Transverse colon (tissue), 4 donors: Measurements from ENCODE around the gene RNPS1. TPM values are rescaled to one million over a fixed set of nuclear protein-coding genes. Genes with fewer than 3 reads are reported as not detected.
"Not testable (repeated sequence)": the region's sequence is repeated elsewhere in the genome, so short reads cannot be mapped to it uniquely, and the experiment has no call there.

Experiments used
- DNase-seq: peaks from one replicate; pipeline ENCODE4 v3.0.0-alpha.2; 2019
- H3K27ac ChIP-seq, 4 donors: fragments of 200-600 bp; sonication (generic); 2 replicates each; pipeline ENCODE4 v1.5.1; 2016 to 2018; ENCODE audit warnings: inconsistent platforms in 4 of 4
- H3K27me3 ChIP-seq: fragments of 200-600 bp; sonication (generic); 2 replicates; pipeline ENCODE4 v1.5.1; 2017; ENCODE audit warnings: inconsistent platforms
- H3K36me3 ChIP-seq, 4 donors: fragments of 200-600 bp; sonication (generic); 2 replicates each; pipeline ENCODE4 v1.5.1; 2017 to 2019; ENCODE audit warnings: inconsistent platforms in 4 of 4
- H3K4me1 ChIP-seq, 4 donors: fragments of 200-600 bp; sonication (generic); 2 replicates each; pipeline ENCODE4 v1.5.1; 2017 to 2020; ENCODE audit warnings: inconsistent platforms in 4 of 4
- H3K4me3 ChIP-seq, 4 donors: fragments of 200-600 bp; sonication (generic); 1 replicate in 1 of 4; 2 replicates in 3 of 4; pipeline versions ENCODE4 v1.5.1 to v1.6.1; 2017 to 2019; ENCODE audit warnings: inconsistent platforms in 4 of 4
- H3K9me3 ChIP-seq, 2 donors: fragments of 200-600 bp; sonication (generic); 2 replicates each; pipeline ENCODE4 v1.5.1; 2017 to 2019; ENCODE audit warnings: inconsistent platforms in 2 of 2
- CTCF ChIP-seq, 5 experiments: fragments of 200-600 bp in 3 of 5; fragments of 450-650 bp in 2 of 5; sonication (generic) in 3 of 5; IDR thresholded peaks; 1 replicate in 2 of 5; 2 replicates in 3 of 5; pipeline ENCODE4 v1.5.1; 2016 to 2017; ENCODE audit warnings: antibody characterized with exemption in 5 of 5, inconsistent platforms in 3 of 5, mild to moderate bottlenecking in 2 of 5, moderate library complexity in 1 of 5
- EP300 ChIP-seq: sonication (generic); formaldehyde crosslinking; IDR thresholded peaks from one replicate; pipeline ENCODE4 v1.6.1; 2017; ENCODE audit warnings: antibody characterized with exemption, low read depth
- POLR2A ChIP-seq: fragments of 450-650 bp; IDR thresholded peaks from one replicate; pipeline ENCODE4 v1.6.1; 2016; ENCODE audit warnings: antibody characterized with exemption, mild to moderate bottlenecking, moderate library complexity
- POLR2AphosphoS5 ChIP-seq, 3 donors: sonication (generic); formaldehyde crosslinking; IDR thresholded peaks; one replicate each; pipeline ENCODE4 v1.6.1; 2016; ENCODE audit warnings: antibody characterized with exemption in 3 of 3
- WGBS, 2 donors: methylation state at CpG; one replicate each; pipeline ENCODE4 v1.1.5; 2018; ENCODE audit warnings: low coverage in 1 of 2; 5-methylcytosine and 5-hydroxymethylcytosine counted together
- in situ Hi-C, 4 donors: fragments of 200-750 bp; cut with MboI; loops; one replicate each; pipeline versions ENCODE4 v1.15.0 to v1.15.1; 2017; ENCODE audit warnings: low sequenced_read_pairs in 3 of 4, low pct_ligation_motif_present in 1 of 4, low pct_unique_long_range_greater_than_20kb in 1 of 4
- intact Hi-C: fragments of 100-400 bp; cut with DNase I; formaldehyde crosslinking; loops from one replicate; pipeline ENCODE4 v1.15.1; 2023; ENCODE audit warnings: low total_unique reads
- total RNA-seq, 4 donors: library from RNA; depleted of rRNA; stranded (reverse); fragments of >200 nt; gene quantifications; one replicate each; pipeline ENCODE4 v1.1.0, GENCODE V29; 2016

The RNPS1 gene
- total RNA-seq, 4 donors from 2014 or later = 110 to 153 (median 126) TPM

- Histone ChIP-seq H3K4me1 (peaks cover 4 to 21% (median 14%) of the 10 kb centered on the region in 4 donors), H3K36me3 (peaks cover 0 to 55% (median 22%) of the 10 kb centered on the region in 4 donors)
- H3K4me3 ChIP-seq, in situ Hi-C loops, H3K27ac ChIP-seq, intact Hi-C loops, H3K9me3 ChIP-seq, DNase-seq, H3K27me3 ChIP-seq: not testable (repeated sequence)
- WGBS, 2 donors = 83 to 92% methylated on average over 8 to 14 of the region's 14 CpGs
Measured at GRCh38 chr16:2263026-2263425, 4.9 kb downstream of the RNPS1 start.

DNA sequence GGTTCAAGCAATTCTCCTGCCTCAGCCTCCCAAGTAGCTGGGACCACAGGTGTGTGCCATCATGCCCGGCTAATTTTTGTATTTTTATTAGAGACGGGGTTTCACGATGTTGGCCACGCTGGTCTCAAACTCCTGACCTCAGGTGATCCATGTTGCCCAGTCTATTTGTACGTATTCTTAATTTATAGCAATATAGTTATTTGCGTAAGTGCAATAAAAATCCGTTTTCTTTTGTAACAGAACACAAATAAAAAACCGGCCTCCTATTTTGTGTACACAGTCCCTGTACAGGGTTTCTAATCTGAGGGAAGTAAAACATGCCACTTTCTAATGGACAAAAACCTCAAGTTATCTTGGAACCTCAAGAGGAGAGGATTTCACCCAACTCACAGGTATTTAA, 7.7 kb downstream of the RNPS1 start:
- 75 to 84% methylated on average over 8 of the region's 8 CpGs for WGBS, 2 donors
- DNase-seq = no peak
- TF ChIP-seq POLR2AphosphoS5 (IDR thresholded peaks at IDR 0.05) (no peak), EP300 (no peak), CTCF (IDR thresholded peaks at IDR 0.05) (no peak), POLR2A (no peak)
- Histone ChIP-seq H3K4me3 (no peak overlapping the region), H3K27me3 (no peaks in the 10 kb centered on the region), H3K4me1 (peaks cover 0 to 5% (median 4%) of the 10 kb centered on the region in 4 donors), H3K36me3 (peaks cover 0 to 82% (median 35%) of the 10 kb centered on the region in 4 donors), H3K27ac (no peak overlapping the region), H3K9me3 (no peaks in the 10 kb centered on the region)
- in situ Hi-C loops = no loop called here
- intact Hi-C loops = no loop called here

DNA sequence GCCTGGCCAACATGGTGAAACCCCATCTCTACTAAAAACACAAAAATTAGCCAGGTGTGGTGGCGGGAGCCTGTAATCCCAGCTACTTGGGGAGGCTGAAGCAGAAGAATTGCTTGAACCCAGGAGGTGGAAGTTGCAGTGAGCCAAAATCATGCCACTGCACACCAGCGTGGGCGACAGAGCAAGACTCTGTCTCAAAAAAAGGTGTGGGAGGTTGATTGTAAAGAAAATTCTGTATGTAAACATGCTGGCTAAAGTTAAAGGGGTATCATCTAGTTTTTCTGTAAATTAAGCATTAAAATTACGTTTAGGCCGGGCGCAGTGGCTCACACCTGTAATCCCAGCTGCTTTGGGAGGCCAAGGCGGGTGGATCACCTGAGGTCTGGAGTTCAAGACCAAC, 9.4 kb downstream of the RNPS1 start:
- in situ Hi-C loops = not testable (repeated sequence)
- WGBS, 2 donors = 86 to 92% methylated on average over 4 to 7 of the region's 7 CpGs

DNA sequence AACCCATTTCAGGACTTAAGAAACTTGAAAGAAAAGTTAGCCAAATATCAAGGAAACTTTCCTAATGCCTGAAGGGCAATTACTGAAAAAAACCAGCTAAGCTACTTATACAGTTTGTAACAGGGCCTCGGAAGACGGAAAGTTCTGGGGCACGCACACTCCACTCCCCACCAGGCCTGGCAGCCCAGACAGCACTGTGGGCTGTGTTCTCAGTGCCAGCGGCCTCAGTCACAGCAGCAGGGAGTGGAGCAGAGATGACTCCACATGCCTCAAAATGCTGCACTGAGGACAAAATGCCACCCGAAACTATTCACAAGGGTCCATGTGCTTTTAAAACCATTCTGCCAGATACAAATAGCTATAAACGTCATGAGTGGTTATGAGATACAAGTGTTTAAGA, 10.2 kb downstream of the RNPS1 start:
- in situ Hi-C loops = no loop called here
- intact Hi-C loops = no loop called here

More for the DNA sequence above, 9.4 kb downstream of the RNPS1 start:
- intact Hi-C loops, H3K4me1 ChIP-seq, H3K27ac ChIP-seq, H3K4me3 ChIP-seq, DNase-seq, H3K9me3 ChIP-seq, H3K27me3 ChIP-seq: not testable (repeated sequence)
- peaks cover 0 to 93% (median 38%) of the 10 kb centered on the region in 4 donors for H3K36me3 ChIP-seq

GRCh38 chr16:2256531-2257140, 11.3 kb downstream of the RNPS1 start:
- DNase-seq = no peak
- in situ Hi-C loops = no loop called here
- no peak overlapping the region for H3K27ac ChIP-seq
- intact Hi-C loops = no loop called here
- peaks cover 0 to 81% (median 29%) of the 10 kb centered on the region in 4 donors for H3K36me3 ChIP-seq
- no peaks in the 10 kb centered on the region for H3K27me3 ChIP-seq
- TF ChIP-seq EP300 = no peak
- no peak for TF ChIP-seq POLR2AphosphoS5 (IDR thresholded peaks at IDR 0.05)
- TF ChIP-seq CTCF (IDR thresholded peaks at IDR 0.05) = no peak
- no peak for TF ChIP-seq POLR2A
- no peak overlapping the region for H3K4me3 ChIP-seq
- 92% methylated on average over 4 to 12 of the region's 12 CpGs for WGBS, 2 donors
- H3K4me1 ChIP-seq = peaks cover 4 to 10% (median 7%) of the 10 kb centered on the region in 4 donors
- no peaks in the 10 kb centered on the region for H3K9me3 ChIP-seq

More for the DNA sequence above, 10.2 kb downstream of the RNPS1 start:
- no peak for DNase-seq
- WGBS, 2 donors = 84 to 92% methylated on average over 4 to 6 of the region's 6 CpGs
- Histone ChIP-seq H3K27ac (no peak overlapping the region), H3K4me3 (no peak overlapping the region), H3K4me1 (no peaks in the 10 kb centered on the region), H3K9me3 (no peaks in the 10 kb centered on the region), H3K36me3 (peaks cover 0 to 92% (median 34%) of the 10 kb centered on the region in 4 donors), H3K27me3 (no peaks in the 10 kb centered on the region)
- TF ChIP-seq POLR2AphosphoS5 (IDR thresholded peaks at IDR 0.05) = no peak
- TF ChIP-seq EP300 = no peak
- TF ChIP-seq POLR2A = no peak
- no peak for TF ChIP-seq CTCF (IDR thresholded peaks at IDR 0.05)
